Hematopoietic multipotent progenitor cell treated with erythropoietin and hydrocortisone succinate and interleukin-3 and kit ligand, for 15 days (in vitro differentiated cells): ENCODE results near the gene DGKZ.

Experiments
- DNase-seq: peaks from one replicate; pipeline ENCODE4 v3.0.0-alpha.2; 2015; ENCODE audit warnings: low spot score

DGKZ gene

DNA sequence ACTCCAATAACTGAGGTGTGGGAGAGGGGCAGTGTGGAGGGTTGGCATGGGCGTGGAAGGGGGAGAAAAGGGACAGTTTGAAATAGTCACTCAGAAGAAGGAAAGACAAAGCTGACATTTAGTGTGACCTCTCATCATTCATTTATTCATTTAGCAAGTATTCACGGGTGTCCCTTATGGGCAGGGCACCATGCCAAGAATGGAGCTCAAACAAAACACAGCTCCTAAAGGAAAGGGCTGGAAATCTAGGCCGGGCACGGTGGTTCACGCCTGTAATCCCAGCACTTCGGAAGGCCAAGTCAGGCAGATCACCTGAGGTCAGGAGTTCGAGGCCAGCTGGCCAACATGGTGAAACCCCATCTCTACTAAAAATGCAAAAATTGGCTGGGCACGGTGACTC, 19.4 kb upstream of the DGKZ start:
- DNase-seq, result no peak

GRCh38 chr11:46330154-46330553, 17.1 kb upstream of the DGKZ start:
- DNase-seq, result no peak

- DNase-seq, result no peak
These were observed 16.5 kb upstream of the DGKZ start for GRCh38 chr11:46330563-46331281.

DNA sequence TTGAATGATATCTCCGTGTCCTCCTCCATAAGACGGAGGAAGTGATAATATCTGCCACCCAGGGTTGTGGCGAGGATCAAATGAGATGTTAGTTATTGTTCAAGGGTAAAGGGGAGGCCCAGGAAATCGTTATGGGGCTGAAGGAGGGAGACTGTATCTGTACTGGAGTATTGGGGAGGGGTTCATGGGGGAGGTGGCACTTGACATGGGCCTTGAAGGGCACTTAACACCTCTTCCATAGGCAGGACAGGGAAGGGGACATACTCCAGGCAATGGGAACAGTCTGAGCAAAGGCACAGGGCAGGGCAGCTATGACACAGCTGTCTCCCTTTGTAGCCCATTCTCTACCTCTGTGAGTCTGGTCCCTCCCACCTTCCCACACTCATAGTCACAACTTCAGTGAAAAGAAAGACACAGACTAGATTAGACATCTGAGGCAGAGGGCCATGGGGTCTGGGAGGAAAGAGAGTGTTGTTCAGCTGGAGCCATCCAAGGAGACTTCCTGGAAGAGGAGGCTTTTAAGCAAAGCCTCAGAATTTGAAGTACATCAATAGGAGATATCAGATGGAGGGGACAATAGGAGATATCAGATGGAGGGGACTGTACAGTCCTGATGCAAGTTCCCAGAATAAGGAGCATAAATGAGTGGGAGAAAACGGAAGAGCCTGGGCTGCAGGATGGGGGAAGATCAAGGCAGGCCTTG, 15.8 kb upstream of the DGKZ start:
- no peak for DNase-seq

- DNase-seq, result no peak
These were observed 15.1 kb upstream of the DGKZ start for GRCh38 chr11:46332093-46332567.

DNA sequence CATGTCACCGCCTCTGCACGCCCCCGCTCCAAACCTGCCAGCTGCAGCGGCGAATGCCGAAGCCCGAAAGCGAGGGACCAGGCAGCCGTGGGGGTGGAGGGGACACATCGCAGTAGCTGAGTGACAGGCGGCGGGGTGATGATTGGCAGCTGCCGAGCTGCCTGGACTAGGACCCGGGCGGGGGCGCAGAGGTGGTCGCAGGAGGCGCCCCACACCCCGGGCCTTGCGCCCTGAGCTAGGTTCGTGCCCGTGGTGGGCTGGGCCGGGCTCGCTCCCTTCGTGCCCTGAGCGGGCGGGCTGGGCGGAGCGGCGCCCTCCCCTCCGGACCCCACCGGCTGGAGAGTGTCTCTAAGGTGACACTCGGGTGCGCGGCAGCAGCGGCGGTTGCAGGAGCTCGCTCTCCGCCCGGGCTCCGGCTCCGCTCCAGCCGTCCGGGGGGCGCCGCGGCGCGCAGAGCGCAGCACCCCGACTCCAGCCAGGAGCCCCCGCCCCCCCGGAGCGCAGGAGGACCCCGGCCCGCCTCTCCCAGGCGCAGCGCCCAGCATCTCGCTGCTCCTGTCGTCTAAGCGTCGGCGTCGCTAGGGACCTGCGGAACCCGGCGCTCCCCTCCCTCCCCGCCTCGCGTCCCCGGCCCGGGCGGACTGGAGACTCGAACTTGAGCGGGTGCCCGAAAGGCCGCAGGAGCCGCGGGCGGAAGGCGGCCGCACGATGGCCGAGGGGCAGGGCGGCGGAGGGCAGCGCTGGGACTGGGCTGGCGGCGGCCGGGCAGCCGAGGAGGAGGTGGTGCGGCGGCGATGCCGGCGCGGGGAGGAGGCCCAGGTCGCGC, 14.5 kb upstream of the DGKZ start:
- no peak for DNase-seq

- DNase-seq, result no peak
These were observed 13.8 kb upstream of the DGKZ start for GRCh38 chr11:46333394-46333947.

DNA sequence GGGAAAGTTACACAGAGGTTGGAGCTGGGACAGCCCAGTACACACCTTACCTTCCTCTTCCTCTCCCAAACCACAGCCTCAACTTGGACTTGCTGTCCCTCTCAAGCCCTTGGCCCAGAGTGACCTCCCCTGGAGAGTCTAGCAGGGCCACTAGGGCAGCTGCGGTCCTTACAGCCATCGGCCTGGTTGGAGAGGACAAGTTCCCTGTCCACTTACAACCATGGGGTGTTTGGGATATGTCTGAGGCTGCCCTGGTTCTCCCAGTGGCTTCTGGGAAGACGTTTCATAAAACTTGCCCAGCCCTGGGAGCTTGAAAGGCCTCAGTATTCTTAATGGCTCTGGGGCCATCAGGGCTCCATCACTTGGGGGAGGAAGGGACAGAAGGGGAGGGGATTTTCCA, 13.1 kb upstream of the DGKZ start:
- no peak for DNase-seq

GRCh38 chr11:46335271-46335670, 12.0 kb upstream of the DGKZ start:
- DNase-seq, result no peak

DNA sequence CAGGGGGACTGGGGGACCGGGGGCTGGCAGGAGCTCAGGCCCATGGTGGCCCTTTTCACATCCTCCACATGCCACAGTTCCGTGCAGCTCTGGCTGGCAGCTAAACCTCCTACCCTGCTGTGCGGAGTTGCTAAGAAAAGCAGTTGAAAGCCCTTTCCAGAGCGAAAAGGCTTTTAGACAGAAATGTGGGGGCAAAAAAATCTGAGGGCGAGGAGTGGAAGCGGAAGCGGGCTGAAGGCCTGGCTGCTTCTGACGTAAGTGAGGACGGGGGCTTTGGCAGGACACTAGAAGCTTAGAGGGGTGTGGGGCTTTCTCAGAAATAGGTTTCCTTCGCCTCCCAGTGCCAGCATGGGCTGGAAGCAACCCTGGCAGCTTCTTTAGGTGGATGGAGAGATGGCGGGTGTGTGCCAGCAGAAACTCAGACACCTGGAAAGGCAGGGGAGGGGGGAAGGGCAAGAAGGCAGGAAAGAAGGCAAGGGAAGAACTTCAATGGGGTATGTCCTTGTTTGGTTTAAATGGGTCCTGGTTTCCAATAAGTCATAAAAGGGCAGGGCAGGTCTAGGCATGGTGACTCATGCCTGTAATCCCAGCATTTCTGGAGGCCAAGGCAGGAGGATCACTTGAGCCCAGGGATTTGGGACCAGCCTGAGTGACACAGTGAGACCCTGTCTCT, 11.2 kb upstream of the DGKZ start:
- DNase-seq, result no peak

DNA sequence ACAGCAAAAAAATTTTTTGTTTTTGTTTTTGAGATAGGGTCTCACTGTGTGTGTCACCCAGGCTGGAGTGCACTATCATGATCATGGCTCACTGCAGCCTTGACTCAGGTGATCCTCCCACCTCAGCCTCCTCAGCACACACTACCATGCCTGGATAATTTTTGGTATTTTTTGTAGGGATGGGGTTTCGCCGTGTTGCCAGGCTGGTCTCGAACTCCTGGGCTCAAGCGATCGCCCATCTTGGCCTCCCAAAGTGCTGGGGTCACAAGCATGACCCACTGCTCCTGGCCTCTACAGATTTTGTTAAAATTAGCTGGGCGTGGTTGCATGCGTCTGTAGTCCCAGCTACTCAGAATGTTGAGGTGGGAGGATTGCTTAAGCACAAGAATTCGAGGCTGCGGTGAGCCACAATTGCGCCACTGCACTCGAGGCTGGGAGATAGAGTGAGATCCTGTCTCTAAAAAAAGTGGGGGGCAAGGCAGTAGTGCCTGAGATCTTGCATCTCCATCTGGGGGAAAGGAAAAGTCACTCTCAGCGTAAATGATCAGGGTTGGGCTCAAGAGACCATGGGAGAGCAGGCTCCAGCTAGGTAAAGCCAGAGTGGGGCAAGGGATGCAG, 10.6 kb upstream of the DGKZ start:
- no peak for DNase-seq

DNA sequence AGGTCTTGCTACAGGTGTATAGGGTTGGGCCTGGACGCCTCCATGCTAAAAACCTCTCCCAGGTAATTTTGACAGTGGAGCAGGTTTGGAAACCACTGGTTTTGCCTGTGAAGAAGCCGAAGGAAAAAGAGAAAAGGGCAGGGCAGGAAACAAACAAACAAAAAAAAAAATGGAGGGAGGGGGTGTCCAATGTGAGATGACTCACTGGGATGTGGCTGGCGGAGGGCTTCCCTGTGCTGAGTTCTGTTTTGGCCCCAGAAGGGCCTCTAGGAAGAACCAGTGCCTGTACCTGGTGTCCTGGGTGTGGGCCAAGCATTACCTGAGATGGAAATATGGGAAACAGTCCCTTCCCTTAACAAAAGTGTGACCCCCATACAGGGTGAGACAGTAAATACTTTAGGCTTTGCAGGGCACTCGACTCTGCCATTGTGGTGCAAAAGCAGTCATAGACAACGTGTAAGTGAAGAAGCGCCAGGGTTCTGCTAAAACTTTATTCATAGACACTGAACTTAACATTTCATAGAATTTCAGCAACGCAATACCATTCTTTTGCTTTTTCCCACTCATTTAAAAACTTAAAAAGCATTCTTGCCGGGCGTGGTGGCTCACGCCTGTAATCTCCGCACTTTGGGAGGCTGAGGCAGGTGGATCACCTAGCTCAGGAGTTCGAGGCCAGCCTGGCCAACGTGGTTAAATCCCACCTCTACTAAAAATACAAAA, 9.5 kb upstream of the DGKZ start:
- no peak for DNase-seq

DNA sequence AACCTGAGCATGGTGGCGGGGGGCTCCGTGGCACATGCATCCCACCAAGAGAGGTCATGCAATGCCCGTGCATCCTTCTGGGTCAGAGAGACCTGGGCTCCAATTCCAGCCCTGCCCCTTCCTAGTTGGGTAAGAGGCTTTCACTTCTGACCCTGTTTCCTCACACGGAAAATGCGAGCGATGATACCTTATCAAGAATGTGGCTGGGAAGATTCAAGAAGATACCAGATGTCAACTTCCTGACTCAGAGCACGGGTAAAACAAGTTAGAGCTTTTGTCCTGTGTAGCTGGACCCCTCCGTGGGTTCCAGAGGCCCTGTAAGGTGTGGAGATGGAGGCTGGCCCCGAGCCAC, 8.7 kb upstream of the DGKZ start:
- no peak for DNase-seq

- no peak for DNase-seq
These were observed 8.1 kb upstream of the DGKZ start for GRCh38 chr11:46338988-46339666.

- no peak for DNase-seq
These were observed 7.4 kb upstream of the DGKZ start for GRCh38 chr11:46339816-46340215.

DNA sequence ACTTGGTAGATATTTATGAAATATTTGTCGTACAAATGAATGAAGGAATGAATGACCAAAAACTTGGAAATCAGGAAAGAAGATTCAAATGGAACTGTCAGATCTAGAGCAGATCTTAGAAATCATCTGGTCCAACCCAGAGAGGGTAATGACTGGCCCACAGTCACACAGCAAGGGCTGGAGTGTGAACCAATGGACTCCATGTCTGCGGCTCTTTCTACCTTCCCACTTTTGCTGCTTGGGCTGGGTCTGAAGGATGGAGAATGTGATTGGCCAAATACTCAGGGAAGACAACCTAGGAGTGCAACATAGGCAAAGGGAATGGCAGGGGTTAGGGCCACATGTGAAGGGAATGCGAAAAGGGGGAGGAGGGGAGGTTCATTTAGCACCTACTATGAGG, 5.8 kb upstream of the DGKZ start:
- DNase-seq, result no peak

GRCh38 chr11:46342239-46342638, 5.0 kb upstream of the DGKZ start:
- DNase-seq, result no peak

- DNase-seq, result no peak
These were observed 3.7 kb upstream of the DGKZ start for GRCh38 chr11:46343520-46343919.

- no peak for DNase-seq
These were observed 2.1 kb upstream of the DGKZ start for GRCh38 chr11:46345131-46345597.

DNA sequence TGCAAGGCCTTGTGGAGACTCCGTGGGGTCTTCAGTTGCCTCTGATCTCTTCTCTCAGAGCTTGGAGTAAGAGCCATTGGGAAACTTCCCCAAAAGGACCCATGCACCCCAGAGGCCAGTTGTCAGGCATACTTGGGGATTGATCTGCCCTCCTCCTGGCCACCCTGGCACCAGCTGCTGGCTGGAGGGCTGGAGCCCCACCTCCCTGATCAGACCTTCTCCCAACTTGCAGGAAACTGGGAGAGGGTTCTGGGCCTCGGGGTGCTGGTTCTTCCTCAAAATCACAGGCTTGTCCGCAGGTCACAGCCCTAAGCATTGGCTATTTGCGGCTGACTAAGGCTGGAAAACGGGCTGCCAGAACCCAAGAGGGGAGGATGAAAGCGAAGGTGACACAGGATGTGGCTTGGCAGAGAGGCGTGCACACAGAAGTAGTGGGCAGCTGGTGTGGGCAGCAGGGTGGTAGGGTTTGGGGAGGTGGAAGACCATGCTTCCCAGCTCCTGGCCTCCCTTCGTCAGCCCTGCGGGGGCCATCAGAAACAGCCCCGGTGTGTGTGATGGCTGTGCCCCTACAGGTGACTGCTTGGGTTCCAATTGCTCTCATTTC, 1.3 kb upstream of the DGKZ start:
- DNase-seq, result no peak
